Endodermal cell (in vitro differentiated cells): ENCODE data around the gene PRKAG2. TPM values are rescaled to one million over a fixed set of nuclear protein-coding genes. Genes with fewer than 3 reads are reported as not detected.

Experiments used
- DNase-seq: peaks from one replicate; pipeline ENCODE4 v3.0.0-alpha.2; 2017
- H3K27ac ChIP-seq: 2 replicates; pipeline ENCODE4 v1.5.1; 2013; ENCODE audit warnings: mild to moderate bottlenecking, low read depth, low read length, moderate library complexity
- H3K27me3 ChIP-seq: 2 replicates; pipeline ENCODE4 v1.6.1; 2013; ENCODE audit warnings: mild to moderate bottlenecking, low read length, moderate library complexity; ENCODE audit not compliant: insufficient read depth, control insufficient read depth, poor library complexity, severe bottlenecking
- H3K36me3 ChIP-seq: 2 replicates; pipeline ENCODE4 v1.7.0; 2013; ENCODE audit warnings: mild to moderate bottlenecking, low read length, moderate library complexity; ENCODE audit not compliant: control insufficient read depth, insufficient read depth
- H3K4me1 ChIP-seq: one replicate; pipeline ENCODE4 v1.7.0; 2013; ENCODE audit warnings: low read length; ENCODE audit not compliant: control insufficient read depth, insufficient read depth
- H3K4me3 ChIP-seq: 2 replicates; pipeline ENCODE4 v1.5.1; 2013; ENCODE audit warnings: mild to moderate bottlenecking, low read length, moderate library complexity
- H3K9ac ChIP-seq: 2 replicates; pipeline ENCODE4 v1.6.1; 2013; ENCODE audit warnings: mild to moderate bottlenecking, low read length, moderate library complexity; ENCODE audit not compliant: poor library complexity, severe bottlenecking; ENCODE audit errors: extremely low read depth
- H3K9me3 ChIP-seq: 2 replicates; pipeline ENCODE4 v1.6.1; 2013; ENCODE audit warnings: mild to moderate bottlenecking, low read length, moderate library complexity; ENCODE audit not compliant: control insufficient read depth
- H3K27ac Mint-ChIP-seq: 2 replicates; pipeline ENCODE4 v1.8.0; 2020; ENCODE audit warnings: mixed read lengths
- H3K27me3 Mint-ChIP-seq: 2 replicates; pipeline ENCODE4 v1.8.0; 2021; ENCODE audit warnings: mild to moderate bottlenecking, mixed read lengths; ENCODE audit not compliant: insufficient read depth
- H3K36me3 Mint-ChIP-seq: 2 replicates; pipeline ENCODE4 v1.8.0; 2020; ENCODE audit warnings: low read depth, mixed read lengths
- H3K4me1 Mint-ChIP-seq: 2 replicates; pipeline ENCODE4 v1.8.0; 2020; ENCODE audit warnings: mixed read lengths
- H3K4me3 Mint-ChIP-seq: 2 replicates; pipeline ENCODE4 v1.8.0; 2020; ENCODE audit warnings: mild to moderate bottlenecking, moderate library complexity, mixed read lengths
- H3K9me3 Mint-ChIP-seq: 2 replicates; pipeline ENCODE4 v1.8.0; 2020; ENCODE audit warnings: mild to moderate bottlenecking, mixed read lengths
- WGBS, 2 experiments: methylation state at CpG; one replicate each; pipeline versions ENCODE4 v1.1.5 to v1.1.7; 2013; ENCODE audit warnings: missing lambda C conversion rate in 2 of 2, mixed read lengths in 1 of 2; ENCODE audit not compliant: insufficient coverage in 1 of 2, insufficient read length in 1 of 2; 5-methylcytosine and 5-hydroxymethylcytosine counted together
- total RNA-seq, 2 donors: library from RNA; stranded (reverse); fragmentation: NEBNext Ultra II Directional in 1 of 2; extraction: Animal tissue kit (Norgen Biotek cat#: 25700) in 1 of 2; gene quantifications; 2 replicates in 1 of 2; 3 replicates in 1 of 2; pipeline ENCODE4 v1.2.1, GENCODE V29; 2021
- TF ChIP-seq, protein P1 (sequence below): fragments of 200-600 bp; sonication (generic); conservative IDR thresholded peaks from 2 replicates; pipeline ENCODE4 v1.5.0; 2021; ENCODE audit warnings: antibody characterized with exemption, mild to moderate bottlenecking

Gene PRKAG2
- total RNA-seq, 2 donors from 2014 or later, result 17.2 to 20.7 TPM

GRCh38 chr7:151862606-151863381, 14.1 kb downstream of the PRKAG2 start:
- H3K9ac ChIP-seq, result no peak overlapping the region
- no peak overlapping the region for H3K27ac Mint-ChIP-seq
- H3K4me3 ChIP-seq, result no peak overlapping the region
- H3K4me3 Mint-ChIP-seq, result no peak overlapping the region
- peaks cover 7% of the 10 kb centered on the region for H3K4me1 Mint-ChIP-seq
- no peak for DNase-seq
- no peaks in the 10 kb centered on the region for H3K36me3 ChIP-seq
- TF ChIP-seq, protein P1, sequence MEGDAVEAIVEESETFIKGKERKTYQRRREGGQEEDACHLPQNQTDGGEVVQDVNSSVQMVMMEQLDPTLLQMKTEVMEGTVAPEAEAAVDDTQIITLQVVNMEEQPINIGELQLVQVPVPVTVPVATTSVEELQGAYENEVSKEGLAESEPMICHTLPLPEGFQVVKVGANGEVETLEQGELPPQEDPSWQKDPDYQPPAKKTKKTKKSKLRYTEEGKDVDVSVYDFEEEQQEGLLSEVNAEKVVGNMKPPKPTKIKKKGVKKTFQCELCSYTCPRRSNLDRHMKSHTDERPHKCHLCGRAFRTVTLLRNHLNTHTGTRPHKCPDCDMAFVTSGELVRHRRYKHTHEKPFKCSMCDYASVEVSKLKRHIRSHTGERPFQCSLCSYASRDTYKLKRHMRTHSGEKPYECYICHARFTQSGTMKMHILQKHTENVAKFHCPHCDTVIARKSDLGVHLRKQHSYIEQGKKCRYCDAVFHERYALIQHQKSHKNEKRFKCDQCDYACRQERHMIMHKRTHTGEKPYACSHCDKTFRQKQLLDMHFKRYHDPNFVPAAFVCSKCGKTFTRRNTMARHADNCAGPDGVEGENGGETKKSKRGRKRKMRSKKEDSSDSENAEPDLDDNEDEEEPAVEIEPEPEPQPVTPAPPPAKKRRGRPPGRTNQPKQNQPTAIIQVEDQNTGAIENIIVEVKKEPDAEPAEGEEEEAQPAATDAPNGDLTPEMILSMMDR, result no peak
- H3K36me3 Mint-ChIP-seq, result no peaks in the 10 kb centered on the region
- no peak overlapping the region for H3K27ac ChIP-seq
- 92 to 97% methylated on average over 13 to 21 of the region's 21 CpGs for WGBS, 2 experiments
- peaks cover 2% of the 10 kb centered on the region for H3K27me3 Mint-ChIP-seq
- no peaks in the 10 kb centered on the region for H3K9me3 ChIP-seq
- H3K9me3 Mint-ChIP-seq, result no peaks in the 10 kb centered on the region
- no peaks in the 10 kb centered on the region for H3K4me1 ChIP-seq
- H3K27me3 ChIP-seq, result no peaks in the 10 kb centered on the region

GRCh38 chr7:151861881-151862280, 15.0 kb downstream of the PRKAG2 start:
- WGBS, 2 experiments, result 93 to 95% methylated on average over 9 of the region's 9 CpGs
- H3K27me3 ChIP-seq, result no peaks in the 10 kb centered on the region
- Mint-ChIP-seq H3K4me3 (no peak overlapping the region), H3K4me1 (peaks cover under 1% of the 10 kb centered on the region), H3K27me3 (peaks cover 2% of the 10 kb centered on the region), H3K36me3 (no peaks in the 10 kb centered on the region), H3K9me3 (no peaks in the 10 kb centered on the region), H3K27ac (no peak overlapping the region)
- H3K4me1 ChIP-seq, result no peaks in the 10 kb centered on the region
- TF ChIP-seq, protein P1, result no peak
- no peak for DNase-seq
- no peak overlapping the region for H3K4me3 ChIP-seq
- no peak overlapping the region for H3K27ac ChIP-seq
- no peak overlapping the region for H3K9ac ChIP-seq
- no peaks in the 10 kb centered on the region for H3K36me3 ChIP-seq
- H3K9me3 ChIP-seq, result no peaks in the 10 kb centered on the region

- H3K4me1 ChIP-seq, result no peaks in the 10 kb centered on the region
- no peak overlapping the region for H3K9ac ChIP-seq
- Mint-ChIP-seq H3K27me3 (no peaks in the 10 kb centered on the region), H3K27ac (no peak overlapping the region), H3K4me3 (no peak overlapping the region), H3K4me1 (no peaks in the 10 kb centered on the region), H3K9me3 (no peaks in the 10 kb centered on the region), H3K36me3 (no peaks in the 10 kb centered on the region)
- H3K27me3 ChIP-seq, result no peaks in the 10 kb centered on the region
- no peak overlapping the region for H3K27ac ChIP-seq
- H3K36me3 ChIP-seq, result no peaks in the 10 kb centered on the region
- 88 to 92% methylated on average over 2 to 5 of the region's 5 CpGs for WGBS, 2 experiments
- no peak for DNase-seq
- H3K9me3 ChIP-seq, result no peaks in the 10 kb centered on the region
- TF ChIP-seq, protein P1, result no peak
- no peak overlapping the region for H3K4me3 ChIP-seq
Measured at GRCh38 chr7:151860771-151861170, 16.1 kb downstream of the PRKAG2 start.
